Liver (tissue), 3 donors: ENCODE results near the gene FAAP100.

Experiments used
- TF ChIP-seq, protein P1 (sequence below): IDR thresholded peaks from 2 replicates; pipeline ENCODE4 v1.6.1; 2016; ENCODE audit warnings: antibody characterized with exemption
- TF ChIP-seq, protein P2 (sequence below): fragments of 150-350 bp; IDR thresholded peaks from 2 replicates; pipeline ENCODE4 v1.5.1; 2017; ENCODE audit warnings: improper control_type of control experiment, low read depth, low read length; ENCODE audit not compliant: missing input control
- donor health status: healthy.
- donor health status: healthy.

DNA sequence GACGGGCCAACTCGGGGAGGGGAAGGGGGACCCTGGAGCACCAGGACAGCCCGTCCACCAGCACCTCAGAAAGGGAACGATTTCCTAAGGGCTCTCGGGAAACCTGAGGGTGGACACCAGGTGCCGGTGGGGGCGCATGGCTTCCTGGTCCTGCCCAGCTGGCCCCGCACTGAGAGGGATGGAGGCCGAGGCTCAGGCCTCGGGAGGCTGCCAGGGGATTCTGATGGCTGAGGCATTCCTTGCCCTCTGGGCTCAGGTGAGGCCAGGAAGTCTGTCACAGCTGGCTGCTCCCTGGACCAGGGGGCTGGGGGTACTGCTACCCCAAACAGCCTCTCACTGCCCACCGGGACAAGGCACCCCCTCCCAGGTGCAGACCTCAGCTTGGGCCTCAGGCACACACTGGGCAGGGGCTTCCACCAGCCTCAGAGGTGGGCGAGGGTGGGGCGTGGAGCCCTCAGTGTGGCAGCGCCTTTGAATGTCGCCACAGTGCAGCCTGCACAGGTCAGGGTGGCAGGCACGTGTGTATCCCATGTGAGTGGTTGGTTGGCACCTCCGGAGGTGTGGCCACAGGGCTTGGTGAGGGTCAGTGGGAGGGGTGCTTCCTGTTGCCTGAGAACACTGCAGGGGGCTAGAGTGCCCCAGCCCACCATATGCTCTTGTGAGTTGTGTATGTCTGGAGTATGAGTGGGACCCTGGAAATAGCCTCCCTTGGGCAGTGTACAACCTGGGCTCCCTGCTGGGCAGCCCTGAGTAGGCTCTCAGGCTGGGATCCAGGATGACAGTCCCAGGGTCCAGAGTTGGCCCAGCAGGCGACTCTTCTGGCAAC is 27.9 kb downstream of the FAAP100 start:
- TF ChIP-seq, protein P1, sequence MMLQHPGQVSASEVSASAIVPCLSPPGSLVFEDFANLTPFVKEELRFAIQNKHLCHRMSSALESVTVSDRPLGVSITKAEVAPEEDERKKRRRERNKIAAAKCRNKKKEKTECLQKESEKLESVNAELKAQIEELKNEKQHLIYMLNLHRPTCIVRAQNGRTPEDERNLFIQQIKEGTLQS = no peak
- TF ChIP-seq, protein P2, sequence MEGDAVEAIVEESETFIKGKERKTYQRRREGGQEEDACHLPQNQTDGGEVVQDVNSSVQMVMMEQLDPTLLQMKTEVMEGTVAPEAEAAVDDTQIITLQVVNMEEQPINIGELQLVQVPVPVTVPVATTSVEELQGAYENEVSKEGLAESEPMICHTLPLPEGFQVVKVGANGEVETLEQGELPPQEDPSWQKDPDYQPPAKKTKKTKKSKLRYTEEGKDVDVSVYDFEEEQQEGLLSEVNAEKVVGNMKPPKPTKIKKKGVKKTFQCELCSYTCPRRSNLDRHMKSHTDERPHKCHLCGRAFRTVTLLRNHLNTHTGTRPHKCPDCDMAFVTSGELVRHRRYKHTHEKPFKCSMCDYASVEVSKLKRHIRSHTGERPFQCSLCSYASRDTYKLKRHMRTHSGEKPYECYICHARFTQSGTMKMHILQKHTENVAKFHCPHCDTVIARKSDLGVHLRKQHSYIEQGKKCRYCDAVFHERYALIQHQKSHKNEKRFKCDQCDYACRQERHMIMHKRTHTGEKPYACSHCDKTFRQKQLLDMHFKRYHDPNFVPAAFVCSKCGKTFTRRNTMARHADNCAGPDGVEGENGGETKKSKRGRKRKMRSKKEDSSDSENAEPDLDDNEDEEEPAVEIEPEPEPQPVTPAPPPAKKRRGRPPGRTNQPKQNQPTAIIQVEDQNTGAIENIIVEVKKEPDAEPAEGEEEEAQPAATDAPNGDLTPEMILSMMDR = no peak
